Endothelial cell of umbilical vein (primary cell): Measurements from ENCODE around the gene GALNT9. TPM values are rescaled to one million over a fixed set of nuclear protein-coding genes. Genes with fewer than 3 reads are reported as not detected.

ENCODE experiments used
- BruUV-seq: library from RNA; stranded (reverse); fragments of 400-500 nt; replicated peaks from 2 replicates; lab custom pipeline; 2021; lab: Mats Ljungman, UMichigan
- CTCF ChIA-PET: fragments of 300-600, 350-600 bp; sonication (Branson Sonifier 250); formaldehyde crosslinking; loops from one replicate; lab custom pipeline; 2021; ENCODE audit warnings: antibody characterized with exemption, inconsistent platforms; lab: Charles Lee
- POLR2A ChIA-PET: fragments of 300-600, 350-600 bp; sonication (Branson Sonifier 250); formaldehyde crosslinking; loops from one replicate; lab custom pipeline; 2021; ENCODE audit warnings: antibody characterized with exemption, inconsistent platforms; lab: Charles Lee
- DNase-seq: peaks from one replicate; pipeline ENCODE4 v3.0.0-alpha.2; 2011; ENCODE audit warnings: low read depth, low spot score
- FAIRE-seq: peaks from 2 replicates; lab custom pipeline; 2011; peaks lifted over from hg19 to GRCh38; lab: Jason Lieb, UNC
- H2AFZ ChIP-seq: 2 replicates; pipeline ENCODE4 v1.6.0; 2012; ENCODE audit warnings: low read depth, low read length, control low read depth, inconsistent platforms
- H3K27ac ChIP-seq: 2 replicates; pipeline ENCODE4 v1.5.1; 2011; ENCODE audit warnings: low read depth, mild to moderate bottlenecking, control low read depth, low read length, moderate library complexity; ENCODE audit not compliant: insufficient read depth
- H3K27me3 ChIP-seq, 2 experiments: 2 replicates each; pipeline versions ENCODE4 v1.6.0 to v1.6.1; 2011; ENCODE audit warnings: low read length in 2 of 2, mixed read lengths in 1 of 2; ENCODE audit not compliant: control insufficient read depth in 2 of 2, insufficient read depth in 2 of 2
- H3K36me3 ChIP-seq, 2 experiments: 2 replicates in 1 of 2; 3 replicates in 1 of 2; pipeline ENCODE4 v1.5.1; 2011; ENCODE audit warnings: low read length in 2 of 2, mild to moderate bottlenecking in 1 of 2, moderate library complexity in 1 of 2; ENCODE audit not compliant: control insufficient read depth in 2 of 2, insufficient read depth in 2 of 2; ENCODE audit errors: extremely low read depth in 1 of 2
- H3K4me1 ChIP-seq: 3 replicates; pipeline ENCODE4 v1.5.1; 2011; ENCODE audit warnings: mild to moderate bottlenecking, low read length; ENCODE audit not compliant: control insufficient read depth, insufficient read depth; ENCODE audit errors: extremely low read depth
- H3K4me2 ChIP-seq: 2 replicates; pipeline ENCODE4 v1.6.1; 2011; ENCODE audit warnings: low read length, control low read depth, mixed read lengths; ENCODE audit not compliant: insufficient read depth
- H3K4me3 ChIP-seq, 3 experiments: fragments of 200-600 bp in 1 of 3; sonication (generic), shearing (Covaris generic) in 1 of 3; replicated peaks in 1 of 3; 2 replicates each; pipeline ENCODE4 v1.5.1; 2011 to 2016; ENCODE audit warnings: control low read depth in 3 of 3, low read length in 3 of 3, mild to moderate bottlenecking in 2 of 3, inconsistent platforms in 1 of 3, low read depth in 1 of 3, moderate library complexity in 1 of 3; ENCODE audit not compliant: insufficient read depth in 1 of 3
- H3K79me2 ChIP-seq: 2 replicates; pipeline ENCODE4 v1.6.0; 2012; ENCODE audit warnings: low read length, inconsistent platforms; ENCODE audit not compliant: control insufficient read depth, insufficient read depth
- H3K9ac ChIP-seq: replicated peaks from 2 replicates; pipeline ENCODE3; 2011; ENCODE audit warnings: low read length, control low read depth; ENCODE audit not compliant: insufficient read depth; ENCODE audit errors: extremely low read depth
- H3K9me1 ChIP-seq: replicated peaks from 3 replicates; pipeline ENCODE4 v1.6.0; 2011; ENCODE audit warnings: mild to moderate bottlenecking, low read length; ENCODE audit not compliant: control insufficient read depth, insufficient read depth; ENCODE audit errors: extremely low read depth
- H3K9me3 ChIP-seq: replicated peaks from 2 replicates; pipeline ENCODE4 v1.5.1; 2012; ENCODE audit warnings: low read length, inconsistent platforms; ENCODE audit not compliant: control insufficient read depth, insufficient read depth
- H4K20me1 ChIP-seq: replicated peaks from 2 replicates; pipeline ENCODE3; 2011; ENCODE audit warnings: mild to moderate bottlenecking, low read length; ENCODE audit not compliant: control insufficient read depth, insufficient read depth; ENCODE audit errors: extremely low read depth
- EZH2 ChIP-seq: IDR thresholded peaks from 2 replicates; pipeline ENCODE4 v1.6.1; 2012; ENCODE audit warnings: borderline replicate concordance, low read depth, mild to moderate bottlenecking, moderate library complexity, low read length, inconsistent platforms; ENCODE audit not compliant: severe bottlenecking
- FOS ChIP-seq: IDR thresholded peaks from 2 replicates; pipeline ENCODE4 v1.6.1; 2011; ENCODE audit warnings: mild to moderate bottlenecking, low read length, moderate library complexity, borderline replicate concordance; ENCODE audit not compliant: insufficient read depth
- GATA2 ChIP-seq: IDR thresholded peaks from 2 replicates; pipeline ENCODE4 v1.7.0; 2011; ENCODE audit warnings: low read depth, mild to moderate bottlenecking, moderate library complexity, mixed read lengths, low read length; ENCODE audit not compliant: insufficient read length, insufficient read depth
- JUN ChIP-seq: IDR thresholded peaks from 2 replicates; pipeline ENCODE4 v1.6.1; 2011; ENCODE audit warnings: borderline replicate concordance, low read depth; ENCODE audit not compliant: insufficient read length, insufficient read depth
- MYC ChIP-seq: IDR thresholded peaks from one replicate; pipeline ENCODE4 v1.6.1; 2011; ENCODE audit warnings: mild to moderate bottlenecking, low read depth, low read length
- POLR2A ChIP-seq: IDR thresholded peaks from 2 replicates; pipeline ENCODE4 v1.6.1; 2012; ENCODE audit warnings: low read depth, mild to moderate bottlenecking, control low read depth, low read length
- POLR2AphosphoS5 ChIP-seq: IDR thresholded peaks from 2 replicates; pipeline ENCODE4 v1.6.1; 2012; ENCODE audit warnings: low read depth, mild to moderate bottlenecking, control low read depth, low read length, moderate library complexity; ENCODE audit not compliant: insufficient read depth
- dilution Hi-C: fragments of 300-500 bp; cut with MboI; formaldehyde crosslinking; loops from one replicate; pipeline ENCODE4 v1.15.0; 2019; ENCODE audit warnings: low sequenced_read_pairs; ENCODE audit not compliant: extremely low pct_ligation_motif_present
- intact Hi-C: fragments of 100-400 bp; cut with micrococcal nuclease; formaldehyde crosslinking; loops from one replicate; pipeline ENCODE4 v1.10.0; 2022
- polyA plus RNA-seq, 4 experiments: library from polyadenylated mRNA; depleted of rRNA in 3 of 4; stranded (reverse) in 3 of 4; unstranded in 1 of 4; fragments of >200 nt; gene quantifications; 2 replicates each; pipeline versions ENCODE4 v1.2.1 to v1.2.3, GENCODE V29; 2011 to 2012; ENCODE audit warnings: missing spikeins in 1 of 4
- total RNA-seq: library from RNA; stranded (reverse); gene quantifications from 2 replicates; pipeline ENCODE4 v1.2.3, GENCODE V29; 2021
- TF ChIP-seq, protein P1 (sequence below), 2 donors: IDR thresholded peaks; 1 replicate in 1 of 2; 2 replicates in 1 of 2; pipeline ENCODE4 v1.5.1; 2011; ENCODE audit warnings: low read length in 2 of 2, mild to moderate bottlenecking in 2 of 2, moderate library complexity in 2 of 2, control low read depth in 1 of 2, inconsistent platforms in 1 of 2, low read depth in 1 of 2; ENCODE audit not compliant: insufficient read depth in 1 of 2; ENCODE audit errors: extremely low read depth in 1 of 2
- TF ChIP-seq, protein P2 (sequence below): IDR thresholded peaks from 2 replicates; pipeline ENCODE4 v1.6.1; 2011; ENCODE audit not compliant: insufficient read depth, insufficient read length

GALNT9 gene
- total and polyA plus RNA-seq, 2 donors (not counting 3 experiments of a cell fraction or from before 2014, with no cell fraction given): 0.14 to 0.73 TPM

DNA sequence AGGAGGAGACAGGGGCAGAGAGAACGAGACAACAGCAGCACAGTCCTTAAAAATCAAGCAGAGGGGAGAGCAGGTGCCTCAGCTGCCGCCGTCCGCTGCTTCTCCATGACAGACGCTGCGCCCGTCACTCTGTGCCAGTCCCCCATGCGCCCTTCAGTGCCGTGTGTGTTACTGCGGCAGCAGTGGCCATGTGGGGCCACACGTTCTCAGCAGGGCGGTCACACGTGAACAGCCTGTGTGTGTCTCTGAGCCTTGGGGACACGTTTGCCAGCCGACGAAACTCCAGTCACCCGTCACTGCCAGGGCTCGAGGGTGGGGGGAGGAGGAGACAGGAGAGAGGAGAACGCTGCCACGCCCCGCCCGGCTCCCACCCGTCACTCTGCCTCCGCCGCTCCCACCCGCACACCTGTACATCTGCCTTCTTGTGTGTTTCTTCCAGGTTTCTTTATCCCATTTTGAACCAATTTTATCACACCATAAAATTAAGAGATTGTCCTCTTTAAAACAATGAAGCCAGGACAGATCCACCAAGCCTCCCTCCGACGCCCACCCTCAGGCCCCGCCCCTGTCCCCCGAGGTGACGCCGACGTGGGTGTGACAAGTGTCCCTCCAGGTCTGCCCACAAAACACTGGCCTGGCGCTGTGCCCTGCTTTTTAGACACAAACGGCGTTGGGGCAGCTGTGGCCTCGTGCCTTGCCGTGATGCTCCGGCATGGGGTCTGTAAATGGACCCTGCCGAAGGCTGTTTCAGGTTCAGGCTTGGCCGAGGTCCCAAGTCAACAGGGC, 58.2 kb downstream of the GALNT9 start:
- ChIA-PET CTCF (no interaction called here), POLR2A (no interaction called here)
- no peaks in the 10 kb centered on the region for H3K79me2 ChIP-seq
- H3K36me3 ChIP-seq: no peaks in the 10 kb centered on the region
- H3K27ac ChIP-seq: no peak overlapping the region
- no peak overlapping the region for H3K4me3 ChIP-seq
- H3K9me1 ChIP-seq: no peaks in the 10 kb centered on the region
- H2AFZ ChIP-seq: no peak overlapping the region
- no peak for FAIRE-seq
- intact Hi-C loops (no loop called here), dilution Hi-C loops (no loop called here)
- H3K9ac ChIP-seq: no peak overlapping the region
- TF ChIP-seq FOS (no peak), GATA2 (no peak), JUN (no peak), EZH2 (no peak), POLR2AphosphoS5 (no peak), POLR2A (no peak), MYC (no peak)
- TF ChIP-seq, protein P1, sequence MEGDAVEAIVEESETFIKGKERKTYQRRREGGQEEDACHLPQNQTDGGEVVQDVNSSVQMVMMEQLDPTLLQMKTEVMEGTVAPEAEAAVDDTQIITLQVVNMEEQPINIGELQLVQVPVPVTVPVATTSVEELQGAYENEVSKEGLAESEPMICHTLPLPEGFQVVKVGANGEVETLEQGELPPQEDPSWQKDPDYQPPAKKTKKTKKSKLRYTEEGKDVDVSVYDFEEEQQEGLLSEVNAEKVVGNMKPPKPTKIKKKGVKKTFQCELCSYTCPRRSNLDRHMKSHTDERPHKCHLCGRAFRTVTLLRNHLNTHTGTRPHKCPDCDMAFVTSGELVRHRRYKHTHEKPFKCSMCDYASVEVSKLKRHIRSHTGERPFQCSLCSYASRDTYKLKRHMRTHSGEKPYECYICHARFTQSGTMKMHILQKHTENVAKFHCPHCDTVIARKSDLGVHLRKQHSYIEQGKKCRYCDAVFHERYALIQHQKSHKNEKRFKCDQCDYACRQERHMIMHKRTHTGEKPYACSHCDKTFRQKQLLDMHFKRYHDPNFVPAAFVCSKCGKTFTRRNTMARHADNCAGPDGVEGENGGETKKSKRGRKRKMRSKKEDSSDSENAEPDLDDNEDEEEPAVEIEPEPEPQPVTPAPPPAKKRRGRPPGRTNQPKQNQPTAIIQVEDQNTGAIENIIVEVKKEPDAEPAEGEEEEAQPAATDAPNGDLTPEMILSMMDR (IDR thresholded peaks at IDR 0.05; ENCODE audit: extremely low read depth in 1 of 2, insufficient read depth in 1 of 2, low read depth in 1 of 2, low read length in 2 of 2): no peak
- TF ChIP-seq, protein P2, sequence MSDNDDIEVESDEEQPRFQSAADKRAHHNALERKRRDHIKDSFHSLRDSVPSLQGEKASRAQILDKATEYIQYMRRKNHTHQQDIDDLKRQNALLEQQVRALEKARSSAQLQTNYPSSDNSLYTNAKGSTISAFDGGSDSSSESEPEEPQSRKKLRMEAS: no peak
- H3K4me1 ChIP-seq: no peaks in the 10 kb centered on the region
- no peaks in the 10 kb centered on the region for H4K20me1 ChIP-seq
- H3K27me3 ChIP-seq: no peaks in the 10 kb centered on the region
- no peak overlapping the region for H3K4me2 ChIP-seq
- no peaks in the 10 kb centered on the region for H3K9me3 ChIP-seq
- DNase-seq: no peak
- no TSS peak for BruUV-seq
